Esophagus mucosa (tissue), 1 donor: ENCODE results near the gene FNTB. TPM values are rescaled to one million over a fixed set of nuclear protein-coding genes. Genes with fewer than 3 reads are reported as not detected.
"Not testable (repeated sequence)": the region's sequence is repeated elsewhere in the genome, so short reads cannot be mapped to it uniquely, and the experiment has no call there.

Experiments used
- ATAC-seq: fragments of 200-7000 bp; cut with Tn5 transposase; one replicate; pipeline ENCODE4 v1.9.1; 2020
- total RNA-seq: library from RNA; stranded (reverse); gene quantifications from one replicate; pipeline ENCODE4 v1.2.4, GENCODE V29; 2023
- donor health status: DM: yes; HTN: yes; CAD: no.

FNTB gene
- total RNA-seq, 1 donor from 2014 or later: 22.6 TPM

DNA sequence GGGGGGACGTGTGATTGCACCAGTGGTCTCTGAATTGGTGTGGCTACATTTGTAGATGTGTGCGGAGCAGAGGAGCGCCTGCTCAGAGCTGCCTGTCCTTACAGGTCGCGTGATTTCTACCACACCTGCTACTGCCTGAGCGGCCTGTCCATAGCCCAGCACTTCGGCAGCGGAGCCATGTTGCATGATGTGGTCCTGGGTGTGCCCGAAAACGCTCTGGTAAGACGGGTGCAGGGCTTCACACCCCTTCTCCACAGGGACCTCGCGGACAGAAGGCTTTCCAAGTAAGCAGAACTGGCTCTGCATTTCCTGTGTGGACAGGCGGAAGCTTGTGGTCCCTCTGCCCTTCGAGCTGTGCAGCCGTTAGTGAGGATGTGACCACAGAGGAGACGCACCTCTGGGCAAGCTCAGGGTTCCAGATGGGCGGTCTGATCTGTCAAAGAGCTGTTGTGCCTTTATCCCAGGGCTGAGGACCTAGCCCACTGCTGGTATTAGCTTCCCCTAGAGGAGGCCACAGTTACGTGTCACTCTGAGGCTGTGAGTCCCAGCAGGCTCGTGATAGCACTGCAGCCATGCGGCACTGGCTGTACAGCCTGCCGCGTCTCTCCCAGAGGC lies 67.9 kb downstream of the FNTB start:
- peak; percentile 35 for ATAC-seq

- ATAC-seq: no peak
Observed at GRCh38 chr14:65057695-65058094, 71.0 kb downstream of the FNTB start.

DNA sequence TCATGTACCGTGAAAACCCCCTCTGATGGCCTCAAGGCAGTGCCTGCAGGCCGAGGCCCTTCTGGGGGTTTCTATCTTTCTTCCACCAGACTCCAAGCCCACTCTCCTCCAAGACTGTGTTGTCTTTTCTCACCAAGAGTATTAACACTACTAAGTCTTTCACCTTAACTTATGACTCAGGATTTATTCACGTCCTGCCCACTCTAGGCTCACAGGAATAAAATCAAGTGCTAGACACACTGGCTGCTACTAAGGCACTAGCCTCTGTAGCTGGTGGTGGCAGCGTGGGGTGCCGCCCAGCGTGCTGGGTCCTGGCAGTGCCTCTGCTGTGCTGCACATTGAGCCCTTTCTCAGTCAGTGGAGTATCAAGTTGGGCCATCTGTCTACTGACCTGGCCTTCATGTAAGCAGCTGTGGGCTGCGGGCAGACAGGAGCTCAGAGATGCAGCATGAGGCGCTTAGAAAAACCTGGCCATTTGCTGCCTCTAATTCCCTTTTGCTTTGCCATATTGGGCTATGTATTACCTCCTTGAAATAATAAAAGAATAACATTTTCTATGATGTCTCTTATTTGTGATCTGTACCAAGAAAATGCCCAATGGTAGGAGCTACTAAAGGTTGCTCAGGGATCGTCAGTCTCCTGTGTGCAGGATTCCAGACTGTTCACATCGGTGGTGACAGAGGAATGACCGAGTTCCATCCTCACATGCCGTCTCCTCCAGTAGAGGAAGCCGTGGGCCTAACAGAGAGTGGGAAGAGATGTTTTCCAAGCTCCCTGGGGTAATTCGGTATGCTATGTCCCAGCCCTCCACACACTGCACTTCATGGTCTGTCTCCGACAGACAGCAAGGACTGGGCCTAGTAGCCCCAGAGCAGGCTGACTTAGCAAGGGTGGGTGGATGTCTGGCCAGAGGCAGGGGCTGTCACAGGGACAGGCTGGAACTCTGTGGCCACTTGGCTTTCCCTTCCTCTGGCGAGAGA lies 75.7 kb downstream of the FNTB start:
- ATAC-seq: no peak

DNA sequence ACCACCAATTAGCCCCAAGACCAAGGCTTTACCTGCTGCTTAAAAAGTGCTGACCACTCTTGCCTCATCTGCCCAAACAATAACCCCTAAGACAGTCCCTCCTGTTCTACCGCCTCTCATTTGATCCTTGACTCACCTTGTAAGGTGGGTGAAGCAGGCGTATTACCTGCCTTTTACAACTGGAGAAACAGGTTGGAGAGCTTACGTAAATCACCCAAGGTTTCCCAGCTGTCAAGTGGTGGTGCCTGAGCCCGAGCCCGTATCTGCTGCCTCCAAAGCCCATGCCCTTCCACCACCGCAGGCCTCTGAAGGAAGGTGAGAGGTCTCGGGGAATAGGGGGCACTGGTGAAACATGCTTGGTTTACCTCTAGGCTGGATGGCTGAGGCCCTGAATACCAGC lies 79.0 kb downstream of the FNTB start:
- peak; percentile 80 for ATAC-seq

GRCh38 chr14:65069874-65070413 lies 83.2 kb downstream of the FNTB start:
- peak; percentile 61 for ATAC-seq

GRCh38 chr14:65070471-65070976 lies 83.8 kb downstream of the FNTB start:
- ATAC-seq: peak; percentile 78

DNA sequence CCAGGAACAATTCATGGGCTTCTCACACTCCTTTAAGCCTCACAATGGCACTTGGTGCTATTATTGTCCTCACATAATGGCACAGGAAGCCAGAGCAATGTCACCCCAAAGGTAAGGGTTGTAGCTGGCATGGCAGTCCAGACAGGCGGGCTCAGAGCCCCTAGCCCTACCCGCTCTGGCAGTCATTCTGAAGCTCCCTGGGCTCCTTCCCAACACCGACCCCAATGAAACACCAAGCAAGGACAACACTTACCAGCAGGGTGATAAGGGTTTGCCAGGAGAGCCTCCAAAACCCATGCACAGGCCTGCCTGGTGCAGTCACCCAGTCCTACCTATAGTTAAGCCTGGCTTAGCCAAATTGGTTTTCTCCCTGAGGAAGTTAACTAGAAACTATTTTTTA lies 84.8 kb downstream of the FNTB start:
- no peak for ATAC-seq

DNA sequence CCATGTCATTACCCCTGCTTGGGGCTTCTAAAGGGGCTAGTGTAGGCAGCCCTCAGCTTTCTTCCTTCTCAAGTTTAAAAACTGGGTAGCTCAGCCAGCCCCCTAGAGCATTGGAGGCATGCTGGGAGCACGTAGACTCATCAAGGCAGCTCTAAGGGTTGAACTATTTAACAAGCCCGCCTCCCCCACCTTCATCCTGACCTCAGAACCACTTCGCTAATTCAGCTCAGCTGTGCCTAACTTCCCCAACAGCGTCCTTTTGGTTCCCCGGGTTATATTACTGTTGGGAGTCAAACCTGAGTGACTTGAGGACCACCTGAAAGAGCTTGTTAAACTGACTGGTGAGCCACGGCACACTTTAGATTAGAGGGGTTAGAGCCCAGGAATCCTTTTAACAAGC lies 85.6 kb downstream of the FNTB start:
- ATAC-seq: no peak

DNA sequence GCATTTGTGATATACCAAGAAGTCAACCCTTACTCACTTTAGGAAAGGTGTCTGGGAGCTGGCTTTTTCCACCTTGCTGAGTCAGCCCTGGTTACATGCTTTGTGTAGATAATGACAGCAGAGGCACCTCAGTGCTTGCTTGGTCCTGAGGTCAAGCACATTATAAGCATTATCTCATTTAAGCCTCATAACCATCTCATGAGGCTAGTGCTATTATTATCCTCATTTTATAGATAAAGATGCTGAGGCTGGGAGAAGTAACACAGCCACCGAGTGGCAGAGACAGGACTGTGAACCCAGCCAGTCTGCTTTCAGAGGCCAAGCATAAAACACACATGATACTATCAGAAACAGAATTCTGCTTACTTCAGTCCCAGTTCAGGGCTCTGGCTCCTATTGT lies 86.2 kb downstream of the FNTB start:
- no peak for ATAC-seq

DNA sequence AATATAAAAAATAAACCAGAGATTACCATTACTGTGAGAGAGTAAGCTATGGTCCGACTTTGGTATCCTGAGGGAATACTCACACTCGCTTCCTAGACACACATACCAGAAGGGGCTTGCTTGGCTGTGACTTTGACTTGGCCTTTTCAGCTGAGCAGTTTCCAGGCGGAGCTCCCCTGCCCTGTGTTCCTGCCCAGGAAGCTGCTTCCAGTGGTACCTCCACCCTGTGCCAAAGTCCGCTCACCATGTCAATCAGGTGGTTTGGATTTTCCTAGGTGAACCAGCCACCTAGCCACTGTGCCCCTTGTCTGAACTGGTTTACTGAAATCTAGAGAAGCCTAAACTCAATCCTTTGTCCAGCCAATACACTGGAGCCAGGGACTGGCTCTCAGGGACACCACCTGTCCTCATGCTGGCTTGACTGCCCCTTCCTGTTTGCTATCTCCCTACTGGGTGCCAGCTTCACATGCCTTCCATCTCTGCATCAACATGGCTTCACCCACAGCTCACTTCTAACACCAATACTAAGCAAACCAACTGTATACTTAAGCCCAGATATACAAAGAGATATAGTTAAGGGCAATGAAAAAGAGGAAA lies 87.0 kb downstream of the FNTB start:
- ATAC-seq: no peak

DNA sequence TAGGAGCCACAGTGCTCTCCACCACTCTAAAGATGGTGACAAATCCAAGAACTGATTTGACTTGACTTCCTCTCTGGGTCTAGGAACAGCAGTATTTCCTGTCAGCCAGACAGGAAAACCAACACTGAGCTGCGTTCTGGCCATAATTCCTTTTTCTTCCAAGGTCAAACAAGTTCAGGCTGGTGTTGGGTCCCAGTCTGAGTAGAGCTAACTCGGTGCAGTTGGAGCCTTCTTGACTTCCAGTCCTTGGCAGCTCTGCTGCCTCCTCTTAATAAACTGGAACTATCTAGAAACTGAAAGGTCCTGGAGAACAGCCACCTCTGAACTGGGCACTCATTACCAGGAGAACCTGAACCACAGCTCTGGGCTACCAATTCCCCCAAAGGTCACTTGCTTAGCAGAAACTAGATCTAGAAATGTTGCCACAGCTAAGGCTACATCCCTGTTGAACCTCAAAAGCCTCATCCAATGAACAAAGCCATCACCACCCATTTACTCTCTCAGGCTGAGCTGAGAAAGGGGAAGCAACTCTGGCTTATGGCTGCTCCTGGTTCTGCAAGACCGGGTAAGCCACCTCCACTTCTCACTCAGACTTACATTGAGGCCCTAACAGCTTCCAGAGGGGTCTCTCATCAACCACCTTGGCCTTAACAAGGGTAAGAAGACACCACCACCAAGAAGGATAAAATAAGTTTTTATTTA lies 87.9 kb downstream of the FNTB start:
- no peak for ATAC-seq

DNA sequence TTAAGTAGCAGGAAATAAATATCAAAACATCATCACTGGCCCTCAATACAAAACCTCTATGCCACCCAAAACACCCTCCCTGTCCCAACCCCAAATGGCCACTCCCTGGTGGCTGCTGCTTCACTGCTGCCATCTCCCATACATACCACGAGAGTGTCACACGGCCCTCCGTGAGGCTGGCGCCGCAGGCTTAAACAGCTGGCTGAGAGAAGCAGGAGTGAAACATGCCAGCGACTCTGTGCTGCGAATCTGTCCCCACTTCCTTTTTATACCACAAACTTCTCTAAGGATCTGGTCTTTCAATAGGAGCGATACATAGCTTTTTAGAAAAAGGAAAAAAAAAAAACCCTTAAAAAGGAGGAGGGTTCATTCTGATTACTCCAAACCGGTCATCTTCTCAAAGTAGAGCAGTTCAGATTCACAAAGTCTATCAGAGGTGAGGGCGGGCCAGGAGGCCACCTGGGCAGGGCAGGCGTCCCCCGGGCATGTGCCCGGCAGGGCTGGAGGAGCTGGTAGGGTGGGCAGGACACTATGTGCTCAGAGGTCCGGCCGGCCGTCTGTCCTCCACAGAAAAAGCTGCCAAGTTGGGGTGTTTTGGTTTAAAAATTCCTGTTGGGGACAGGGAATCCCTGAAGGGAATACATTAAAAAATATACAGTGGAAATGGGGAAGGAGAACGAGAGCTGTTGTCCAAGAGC lies 89.1 kb downstream of the FNTB start:
- no peak for ATAC-seq

- ATAC-seq: no peak
Observed at GRCh38 chr14:65077318-65077717, 90.6 kb downstream of the FNTB start.

GRCh38 chr14:65079201-65079600 lies 92.5 kb downstream of the FNTB start:
- peak; percentile 69 for ATAC-seq

DNA sequence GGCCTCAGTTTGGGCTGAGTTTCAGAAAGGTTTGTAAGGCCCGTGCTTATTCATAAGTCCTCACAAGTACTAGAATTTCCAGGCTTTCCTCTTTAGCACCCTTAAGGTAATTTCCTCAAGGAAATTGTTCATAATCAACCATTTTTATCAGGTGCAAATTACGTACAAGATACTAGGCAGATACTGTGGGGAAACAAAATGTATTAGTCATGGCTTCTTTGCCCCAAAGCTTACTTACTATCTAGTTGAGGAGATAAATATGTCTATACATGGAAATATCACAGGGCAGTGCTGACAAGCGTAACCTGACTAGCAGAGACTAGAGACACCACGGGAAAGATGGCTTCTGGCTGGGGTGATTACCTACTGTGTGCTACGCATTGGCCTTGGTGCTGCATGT lies 93.1 kb downstream of the FNTB start:
- ATAC-seq: peak; percentile 39

DNA sequence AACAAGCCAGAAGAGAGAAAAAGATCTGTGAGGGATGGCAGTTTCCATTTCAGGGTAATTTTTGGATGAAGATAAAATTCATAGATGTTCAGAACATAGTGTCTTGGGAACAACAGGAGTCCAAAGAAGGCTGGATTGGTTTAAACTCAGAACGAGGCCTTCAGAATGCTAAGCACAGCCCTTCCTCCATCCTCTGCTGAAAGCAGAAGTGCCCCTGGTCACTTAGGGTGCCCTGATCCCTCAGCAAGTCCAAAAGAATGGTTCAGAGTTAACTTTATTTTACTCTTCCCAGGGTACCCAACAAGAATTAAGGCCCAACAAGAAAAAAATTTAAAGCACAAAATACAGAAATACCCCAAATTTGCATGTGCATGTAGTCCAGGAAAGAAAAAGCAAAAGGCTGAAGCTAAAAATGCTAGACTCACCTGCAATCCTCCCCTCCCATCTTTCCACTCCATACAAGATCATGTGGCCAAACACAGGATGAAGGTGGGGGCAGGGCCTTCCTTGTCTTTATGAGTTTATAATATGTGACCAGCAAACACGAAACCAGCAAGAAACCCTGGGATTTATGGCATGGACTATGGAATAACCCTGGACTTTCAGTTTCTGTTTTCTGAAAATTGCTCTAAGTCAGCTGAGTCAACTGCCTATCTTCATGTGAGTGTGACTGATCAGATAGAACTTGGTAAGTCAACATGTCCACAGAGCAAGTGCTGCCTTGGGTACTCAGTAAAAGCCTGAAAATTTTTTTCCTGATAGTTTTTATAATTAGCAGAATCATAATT lies 94.5 kb downstream of the FNTB start:
- no peak for ATAC-seq

DNA sequence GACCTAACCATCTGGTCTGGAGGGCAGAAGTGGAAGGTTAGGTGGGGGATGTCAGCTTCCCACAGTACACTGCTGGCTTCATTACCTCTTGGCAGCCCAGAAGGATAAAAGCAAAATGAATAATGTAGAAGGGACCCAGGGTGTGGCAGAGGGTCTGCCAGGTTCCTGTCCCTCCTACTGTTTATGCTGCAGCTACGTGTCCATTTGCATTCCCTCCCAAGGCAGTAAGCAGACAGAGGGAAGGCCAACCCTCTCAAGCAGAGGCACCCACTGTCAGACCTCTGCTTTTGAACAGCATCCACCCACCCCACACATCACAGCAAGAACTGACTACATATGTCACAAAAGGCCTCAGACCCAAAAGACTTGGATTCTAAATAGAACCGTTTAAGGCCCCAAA lies 96.2 kb downstream of the FNTB start:
- no peak for ATAC-seq

DNA sequence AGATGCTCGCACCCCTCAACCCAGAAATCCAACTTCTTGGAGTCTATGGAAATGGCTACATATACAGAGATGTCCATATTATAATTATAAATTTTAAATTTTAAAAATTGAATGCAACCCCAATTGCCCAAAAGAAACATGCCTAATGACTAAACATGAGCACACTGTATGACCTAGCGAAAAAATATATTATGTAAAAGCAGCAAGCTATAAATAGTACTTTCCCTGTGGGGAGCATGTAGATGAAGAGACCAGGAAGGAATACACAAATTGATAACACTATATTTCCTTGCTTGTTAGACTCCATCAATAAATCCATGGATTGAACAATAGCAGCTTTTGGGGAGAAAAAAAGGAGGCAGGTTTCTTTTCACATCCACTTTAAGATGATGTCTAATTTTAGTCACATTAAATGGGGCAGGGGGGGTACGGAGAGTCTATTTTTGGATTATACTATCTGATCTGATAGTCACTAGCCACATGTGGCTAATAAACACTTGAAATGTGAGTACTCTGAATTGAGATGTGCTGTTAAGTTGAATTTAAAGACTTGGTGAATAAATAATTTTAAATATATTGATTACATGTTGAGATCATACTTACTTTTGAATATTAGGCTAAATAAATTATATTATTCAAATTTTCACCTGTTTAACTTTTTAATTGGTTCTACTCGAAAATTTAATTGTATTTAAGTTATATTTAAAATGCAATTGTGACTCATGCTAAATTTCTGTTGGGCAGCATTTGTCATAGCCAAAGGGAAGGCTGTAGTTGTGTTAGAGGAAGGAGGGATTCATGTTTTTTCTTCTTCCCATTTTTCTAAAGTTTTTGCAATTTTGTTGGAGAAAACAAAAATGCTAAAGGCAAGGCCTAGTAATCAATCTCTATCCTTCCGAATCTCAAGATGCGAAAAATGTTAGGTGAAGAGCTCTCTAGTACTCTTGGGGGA lies 98.1 kb downstream of the FNTB start:
- ATAC-seq: no peak

- ATAC-seq: not testable (repeated sequence)
Observed at GRCh38 chr14:65086686-65087085, 100.0 kb downstream of the FNTB start.

GRCh38 chr14:65087835-65088234 lies 101.1 kb downstream of the FNTB start:
- not testable (repeated sequence) for ATAC-seq
